Measurements from ENCODE around the gene ENTPD1.
A peak's percentile ranks its signal among the peaks of the same experiment; 100 is the strongest.

Gene ENTPD1

GRCh38 chr10:95833042-95833610 lies 77.2 kb downstream of the ENTPD1 start:
- DNase-seq = no peak

- no peak for DNase-seq
Measured at GRCh38 chr10:95834406-95834805, 78.4 kb downstream of the ENTPD1 start.

- no peak for DNase-seq
Measured at GRCh38 chr10:95835149-95835860, 79.3 kb downstream of the ENTPD1 start.

GRCh38 chr10:95835911-95836310 lies 79.9 kb downstream of the ENTPD1 start:
- DNase-seq = no peak

- DNase-seq = no peak
Measured at GRCh38 chr10:95836610-95837355, 80.8 kb downstream of the ENTPD1 start.

- no peak for DNase-seq
Measured at GRCh38 chr10:95837356-95837776, 81.4 kb downstream of the ENTPD1 start.

- DNase-seq = no peak
Measured at GRCh38 chr10:95837783-95838182, 81.8 kb downstream of the ENTPD1 start.

GRCh38 chr10:95840121-95840520 lies 84.2 kb downstream of the ENTPD1 start:
- no peak for DNase-seq

GRCh38 chr10:95840681-95841080 lies 84.7 kb downstream of the ENTPD1 start:
- DNase-seq = no peak

GRCh38 chr10:95841661-95842498 lies 85.9 kb downstream of the ENTPD1 start:
- DNase-seq = peak in 1 of 2 donors; percentile 16

GRCh38 chr10:95845411-95845810 lies 89.4 kb downstream of the ENTPD1 start:
- no peak for DNase-seq

GRCh38 chr10:95847007-95847406 lies 91.0 kb downstream of the ENTPD1 start:
- no peak for DNase-seq

GRCh38 chr10:95848841-95849240 lies 92.9 kb downstream of the ENTPD1 start:
- DNase-seq = no peak

- no peak for DNase-seq
Measured at GRCh38 chr10:95850791-95851190, 94.8 kb downstream of the ENTPD1 start.

- no peak for DNase-seq
Measured at GRCh38 chr10:95860166-95860940, 104.4 kb downstream of the ENTPD1 start.

- no peak for DNase-seq
Measured at GRCh38 chr10:95861386-95861785, 105.4 kb downstream of the ENTPD1 start.

- DNase-seq = no peak
Measured at GRCh38 chr10:95864906-95865813, 109.2 kb downstream of the ENTPD1 start.

GRCh38 chr10:95865814-95866466 lies 110.0 kb downstream of the ENTPD1 start:
- no peak for DNase-seq

- no peak for DNase-seq
Measured at GRCh38 chr10:95866467-95866842, 110.5 kb downstream of the ENTPD1 start.

- no peak for DNase-seq
Measured at GRCh38 chr10:95867866-95868265, 111.9 kb downstream of the ENTPD1 start.

Measured in bone marrow (tissue), 2 donors.